DMS 273 treated with DMSO at 0.1 percent for 48 hours (cell line): ENCODE results near the gene OR6P1.

Experiments used
- DNase-seq: peaks from one replicate; lab custom pipeline; 2025; lab: John Stamatoyannopoulos, UW

OR6P1 gene

DNA sequence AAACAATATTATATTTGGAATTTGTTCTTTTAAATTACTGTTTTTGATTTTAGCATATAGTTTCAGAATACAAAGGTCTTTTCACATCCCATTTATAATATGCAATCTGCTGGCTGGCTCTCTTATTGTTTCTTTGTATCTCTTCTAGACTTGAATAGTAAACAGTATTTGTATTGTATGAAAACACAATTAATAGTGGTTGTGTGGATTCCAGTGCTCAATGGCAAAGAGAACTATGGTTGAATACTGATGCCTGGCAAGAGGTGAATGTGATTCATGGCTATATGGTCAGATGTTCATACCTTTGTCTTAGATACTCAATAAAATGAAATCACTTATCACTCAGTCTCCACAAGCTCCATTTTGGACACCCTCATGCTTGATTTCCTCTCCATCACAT, 53.4 kb downstream of the OR6P1 start:
- no peak for DNase-seq
